Sigmoid colon (tissue), 7 donors: ENCODE data around the gene CBARP. TPM values are rescaled to one million over a fixed set of nuclear protein-coding genes. Genes with fewer than 3 reads are reported as not detected.

Experiments
- DNase-seq: peaks from one replicate; pipeline ENCODE4 v3.0.0-alpha.2; 2019
- H3K27ac ChIP-seq, 4 donors: fragments of 200-600 bp; sonication (generic); one replicate each; pipeline ENCODE4 v1.5.1; 2016 to 2019; ENCODE audit warnings: mild to moderate bottlenecking in 1 of 4
- H3K27me3 ChIP-seq, 3 donors: fragments of 200-600 bp; sonication (generic); one replicate each; pipeline ENCODE4 v1.5.1; 2019; ENCODE audit warnings: mild to moderate bottlenecking in 1 of 3
- H3K36me3 ChIP-seq, 4 donors: fragments of 200-600 bp; sonication (generic); one replicate each; pipeline ENCODE4 v1.5.1; 2016 to 2019
- H3K4me1 ChIP-seq, 4 donors: fragments of 200-600 bp; sonication (generic); one replicate each; pipeline ENCODE4 v1.5.1; 2017 to 2019
- H3K4me3 ChIP-seq, 4 donors: fragments of 200-600 bp; sonication (generic); one replicate each; pipeline ENCODE4 v1.5.1; 2017 to 2019; ENCODE audit warnings: mild to moderate bottlenecking in 2 of 4, moderate library complexity in 1 of 4
- H3K9me3 ChIP-seq, 4 donors: fragments of 200-600 bp in 3 of 4; sonication (generic) in 3 of 4; one replicate each; pipeline versions ENCODE4 v1.5.1 to v1.6.1; 2013 to 2019
- EP300 ChIP-seq, 4 donors: sonication (generic); formaldehyde crosslinking; IDR thresholded peaks; one replicate each; pipeline ENCODE4 v1.6.1; 2017; ENCODE audit warnings: antibody characterized with exemption in 4 of 4
- POLR2A ChIP-seq, 2 donors: fragments of 450-650 bp; IDR thresholded peaks; one replicate each; pipeline ENCODE4 v1.6.1; 2016; ENCODE audit warnings: antibody characterized with exemption in 2 of 2, mild to moderate bottlenecking in 2 of 2, moderate library complexity in 2 of 2
- POLR2AphosphoS5 ChIP-seq, 4 donors: sonication (generic); formaldehyde crosslinking; IDR thresholded peaks; one replicate each; pipeline ENCODE4 v1.6.1; 2017; ENCODE audit warnings: antibody characterized with exemption in 4 of 4
- WGBS, 2 donors: extraction: QIAGEN DNeasy Blood & Tissue Kit; methylation state at CpG; one replicate each; pipeline ENCODE4 v1.1.7; 2013; 5-methylcytosine and 5-hydroxymethylcytosine counted together
- intact Hi-C: fragments of 100-400 bp; cut with DNase I; formaldehyde crosslinking; loops from one replicate; pipeline ENCODE4 v1.15.1; 2023
- polyA plus RNA-seq, 3 donors: library from polyadenylated mRNA; stranded (reverse); fragments of 200-250 nt; gene quantifications; one replicate each; pipeline ENCODE4 v1.2.3, GENCODE V29; 2013
- total RNA-seq, 4 donors: library from RNA; depleted of rRNA; stranded (reverse); fragments of >200 nt; gene quantifications; one replicate each; pipeline ENCODE4 v1.1.0, GENCODE V29; 2016
- TF ChIP-seq, protein P1 (sequence below), 4 experiments: fragments of 450-650 bp in 3 of 4; fragments of 200-600 bp in 1 of 4; IDR thresholded peaks; one replicate each; pipeline ENCODE4 v1.5.1; 2016 to 2019; ENCODE audit warnings: antibody characterized with exemption in 4 of 4, mild to moderate bottlenecking in 3 of 4, moderate library complexity in 2 of 4
- donor health status: healthy with polysubstance abuse.
- donor health status: Bipolar disorder and iron deficiency.
- donor health status: healthy.

Gene CBARP
- total and polyA plus RNA-seq, 7 donors: 0.36 to 0.82 (median 0.59) TPM; not detected in 3

DNA sequence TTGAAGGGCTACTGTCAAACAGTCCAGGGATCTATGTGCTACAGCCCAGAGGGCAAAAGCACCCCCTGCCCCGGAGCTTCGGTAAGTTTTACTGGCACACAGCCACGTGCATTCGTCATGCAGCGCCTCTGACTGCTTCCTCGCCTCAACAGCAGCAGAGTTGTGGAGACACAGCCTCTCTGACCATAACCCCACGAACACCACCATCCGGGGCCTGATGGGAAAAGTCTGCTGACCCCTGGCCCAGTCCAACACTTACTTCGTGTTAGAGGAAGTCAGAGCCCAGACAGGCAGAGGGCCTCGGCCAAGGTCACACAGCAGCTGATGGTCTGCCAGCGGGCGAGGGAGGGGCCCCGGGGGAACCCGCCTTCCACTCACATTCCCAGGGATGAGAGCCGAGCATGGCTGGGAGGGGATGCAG is 5.1 kb downstream of the CBARP start:
- TF ChIP-seq POLR2A (IDR thresholded peaks at IDR 0.05) (no peak), EP300 (IDR thresholded peaks at IDR 0.05) (no peak), POLR2AphosphoS5 (IDR thresholded peaks at IDR 0.05) (peak in 1 of 4 donors; percentile 20)
- TF ChIP-seq, protein P1, sequence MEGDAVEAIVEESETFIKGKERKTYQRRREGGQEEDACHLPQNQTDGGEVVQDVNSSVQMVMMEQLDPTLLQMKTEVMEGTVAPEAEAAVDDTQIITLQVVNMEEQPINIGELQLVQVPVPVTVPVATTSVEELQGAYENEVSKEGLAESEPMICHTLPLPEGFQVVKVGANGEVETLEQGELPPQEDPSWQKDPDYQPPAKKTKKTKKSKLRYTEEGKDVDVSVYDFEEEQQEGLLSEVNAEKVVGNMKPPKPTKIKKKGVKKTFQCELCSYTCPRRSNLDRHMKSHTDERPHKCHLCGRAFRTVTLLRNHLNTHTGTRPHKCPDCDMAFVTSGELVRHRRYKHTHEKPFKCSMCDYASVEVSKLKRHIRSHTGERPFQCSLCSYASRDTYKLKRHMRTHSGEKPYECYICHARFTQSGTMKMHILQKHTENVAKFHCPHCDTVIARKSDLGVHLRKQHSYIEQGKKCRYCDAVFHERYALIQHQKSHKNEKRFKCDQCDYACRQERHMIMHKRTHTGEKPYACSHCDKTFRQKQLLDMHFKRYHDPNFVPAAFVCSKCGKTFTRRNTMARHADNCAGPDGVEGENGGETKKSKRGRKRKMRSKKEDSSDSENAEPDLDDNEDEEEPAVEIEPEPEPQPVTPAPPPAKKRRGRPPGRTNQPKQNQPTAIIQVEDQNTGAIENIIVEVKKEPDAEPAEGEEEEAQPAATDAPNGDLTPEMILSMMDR (IDR thresholded peaks at IDR 0.05): no peak
- intact Hi-C loops: no loop called here
- Histone ChIP-seq H3K4me3 (no peak overlapping the region), H3K27ac (peak overlapping the region; percentile 14 to 60 (median 36)), H3K4me1 (peaks cover 0 to 36% (median 31%) of the 10 kb centered on the region in 4 donors), H3K9me3 (no peaks in the 10 kb centered on the region), H3K36me3 (peaks cover 0 to 8% (median 3%) of the 10 kb centered on the region in 4 donors), H3K27me3 (peaks cover 6 to 19% (median 7%) of the 10 kb centered on the region in 3 donors)
- DNase-seq: peak; percentile 86
- WGBS, 2 donors: 11 to 44% methylated on average over 15 of the region's 15 CpGs

DNA sequence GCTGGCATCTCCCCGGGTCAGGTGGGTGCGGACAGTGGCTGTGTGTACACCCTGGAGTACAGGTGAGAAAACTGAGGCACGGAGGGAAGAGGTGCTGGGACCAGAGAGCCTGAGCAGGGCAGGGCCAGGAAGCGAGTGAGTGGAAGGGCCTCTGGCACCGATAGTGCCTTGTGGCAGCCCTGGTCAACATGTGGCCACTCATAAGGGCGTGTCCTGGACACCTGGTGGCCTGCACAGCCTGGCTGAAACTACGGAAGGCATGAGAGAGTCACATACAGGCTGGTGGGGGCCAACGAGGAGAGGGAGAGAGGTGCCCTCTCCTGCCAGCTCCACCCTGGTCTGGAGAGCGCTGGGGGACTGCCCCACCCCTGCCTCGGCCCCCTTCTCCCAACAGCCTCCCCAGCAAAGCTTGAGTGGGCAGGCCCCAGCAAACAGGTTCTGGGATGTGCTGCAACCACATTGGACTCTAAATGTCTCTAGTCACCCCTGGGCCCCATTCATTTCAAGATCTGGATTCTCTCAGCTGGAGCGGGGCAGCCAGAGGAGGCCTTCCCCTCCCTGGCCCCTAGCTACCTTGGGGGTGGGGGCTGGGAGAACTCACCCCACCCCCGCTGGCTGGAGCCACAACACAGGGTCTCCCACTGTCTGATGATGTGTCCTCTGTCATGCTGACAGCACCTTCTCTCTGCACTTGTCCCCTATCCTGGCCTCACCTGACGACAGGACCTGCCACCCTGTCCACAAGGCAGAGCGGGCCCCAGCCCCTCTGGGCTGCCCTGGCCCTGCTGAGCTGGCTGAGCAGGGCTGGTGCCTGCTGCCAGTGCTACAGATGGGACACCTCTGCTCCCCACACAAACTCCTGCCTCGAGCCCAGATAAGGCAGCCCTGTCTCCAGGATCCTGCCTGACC is 5.8 kb downstream of the CBARP start:
- intact Hi-C loops: no loop called here
- peaks cover 0 to 15% (median 9%) of the 10 kb centered on the region in 4 donors for H3K36me3 ChIP-seq
- no peak overlapping the region for H3K4me3 ChIP-seq
- peaks cover 2 to 14% (median 2%) of the 10 kb centered on the region in 3 donors for H3K27me3 ChIP-seq
- H3K9me3 ChIP-seq: no peaks in the 10 kb centered on the region
- DNase-seq: no peak
- H3K4me1 ChIP-seq: peaks cover 0 to 30% (median 25%) of the 10 kb centered on the region in 4 donors
- WGBS, 2 donors: 44 to 79% methylated on average over 15 of the region's 15 CpGs
- peak overlapping the region; percentile 14 to 60 (median 36) for H3K27ac ChIP-seq
- TF ChIP-seq EP300 (IDR thresholded peaks at IDR 0.05) (no peak), POLR2AphosphoS5 (IDR thresholded peaks at IDR 0.05) (no peak), POLR2A (IDR thresholded peaks at IDR 0.05) (no peak)
- TF ChIP-seq, protein P1 (IDR thresholded peaks at IDR 0.05): no peak

DNA sequence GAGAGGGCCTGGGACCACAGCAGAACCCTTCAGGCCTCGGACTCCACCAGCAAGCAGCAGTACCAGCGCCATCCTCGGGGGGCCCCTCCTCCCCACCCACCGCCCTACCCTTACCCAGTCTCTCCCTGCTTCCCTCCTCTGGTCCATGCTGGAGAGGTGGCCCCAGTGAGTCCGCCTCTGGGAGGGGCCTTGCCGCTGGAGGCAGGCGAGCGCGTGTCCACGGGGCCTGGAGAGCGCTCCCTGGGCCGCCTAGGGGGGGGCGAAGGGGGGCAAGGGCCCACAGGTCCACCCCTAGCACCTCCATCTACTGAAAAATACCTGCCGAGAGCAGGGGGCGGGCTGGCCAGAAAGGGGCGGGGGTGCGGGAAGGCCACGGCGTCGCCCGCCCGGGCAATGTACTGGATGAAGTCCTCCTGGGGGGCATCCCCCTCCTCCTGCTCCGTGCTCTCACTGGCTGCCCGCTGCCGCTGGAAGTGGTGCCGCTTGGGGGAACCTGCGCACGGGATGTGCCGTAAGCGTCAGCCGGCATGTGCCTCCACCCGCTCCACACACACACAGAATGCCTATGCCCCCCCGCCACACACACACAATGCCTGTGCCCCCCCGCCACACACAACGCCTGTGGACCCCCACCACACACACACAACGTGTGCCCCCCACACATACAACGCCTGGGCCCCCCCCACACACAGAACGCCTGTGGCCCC is 6.9 kb downstream of the CBARP start:
- intact Hi-C loops: no loop called here
- WGBS, 2 donors: 44 to 80% methylated on average over 38 of the region's 38 CpGs
- DNase-seq: no peak
- peaks cover 0 to 5% (median 0%) of the 10 kb centered on the region in 3 donors for H3K27me3 ChIP-seq
- no peaks in the 10 kb centered on the region for H3K9me3 ChIP-seq
- no peak overlapping the region for H3K27ac ChIP-seq
- H3K4me1 ChIP-seq: peaks cover 0 to 20% (median 15%) of the 10 kb centered on the region in 4 donors
- peaks cover 0 to 25% (median 19%) of the 10 kb centered on the region in 4 donors for H3K36me3 ChIP-seq
- TF ChIP-seq POLR2AphosphoS5 (IDR thresholded peaks at IDR 0.05) (no peak), POLR2A (IDR thresholded peaks at IDR 0.05) (no peak), EP300 (IDR thresholded peaks at IDR 0.05) (no peak)
- TF ChIP-seq, protein P1 (IDR thresholded peaks at IDR 0.05): no peak
- H3K4me3 ChIP-seq: no peak overlapping the region

DNA sequence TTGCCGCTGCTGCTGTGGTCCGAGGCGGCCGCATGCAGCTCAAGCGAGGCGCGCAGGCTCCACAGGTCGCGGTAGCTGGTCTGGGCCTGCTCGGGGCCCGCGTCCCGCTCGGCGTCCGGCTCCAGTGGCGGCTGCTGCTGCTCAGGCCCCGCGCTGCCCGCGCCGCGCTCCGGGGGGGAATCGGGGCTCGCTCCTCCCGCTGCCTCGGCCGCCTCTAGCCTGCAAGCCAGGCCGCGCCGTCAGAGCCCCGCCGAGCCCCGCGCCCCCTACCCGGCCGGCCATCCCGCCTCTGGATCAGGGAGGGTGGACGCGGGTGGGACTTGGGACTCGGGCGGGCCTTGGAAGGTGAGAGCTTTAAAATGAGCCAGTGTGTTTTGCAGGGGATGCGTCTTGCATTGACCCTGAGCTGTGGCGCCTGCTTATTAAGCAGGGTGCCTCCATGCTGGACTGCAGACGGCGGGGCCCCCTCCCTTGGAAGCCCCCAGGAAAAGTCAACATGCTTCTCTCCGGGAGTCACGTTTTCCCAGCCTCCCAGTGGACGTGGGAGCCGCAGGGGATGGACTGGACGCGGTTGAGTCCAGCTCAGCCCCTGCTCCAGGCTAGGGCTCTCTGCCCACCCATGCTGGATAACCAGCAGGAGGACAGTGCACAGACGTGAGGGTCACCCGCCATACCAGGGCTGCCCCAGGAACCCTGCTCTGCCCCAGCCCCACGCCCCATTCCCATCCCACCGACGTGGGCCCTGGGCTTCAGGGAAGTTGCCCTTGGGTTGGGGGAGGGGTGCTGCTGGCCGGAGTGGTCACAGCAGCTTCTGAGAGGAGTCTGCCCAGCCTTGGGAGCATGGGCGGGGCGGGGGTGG is 7.7 kb downstream of the CBARP start:
- no peak for DNase-seq
- H3K27me3 ChIP-seq: no peaks in the 10 kb centered on the region
- H3K36me3 ChIP-seq: peaks cover 0 to 33% (median 23%) of the 10 kb centered on the region in 4 donors
- TF ChIP-seq, protein P1 (IDR thresholded peaks at IDR 0.05): no peak
- no peak for TF ChIP-seq POLR2AphosphoS5 (IDR thresholded peaks at IDR 0.05)
- no peak for TF ChIP-seq EP300 (IDR thresholded peaks at IDR 0.05)
- TF ChIP-seq POLR2A (IDR thresholded peaks at IDR 0.05): no peak
- H3K27ac ChIP-seq: no peak overlapping the region
- no peaks in the 10 kb centered on the region for H3K9me3 ChIP-seq
- H3K4me3 ChIP-seq: no peak overlapping the region
- intact Hi-C loops: no loop called here
- H3K4me1 ChIP-seq: peaks cover 0 to 20% (median 15%) of the 10 kb centered on the region in 4 donors
- 67 to 84% methylated on average over 61 of the region's 61 CpGs for WGBS, 2 donors
